HEK293 (cell line): ENCODE measurements around the gene ARMC12.
A peak's percentile ranks its signal among the peaks of the same experiment; 100 is the strongest.

Experiments
- EGR2 ChIP-seq: fragments of 450-650 bp; formaldehyde crosslinking; IDR thresholded peaks from 2 replicates; pipeline ENCODE4 v1.5.1; 2016; ENCODE audit warnings: low read depth, missing biosample characterization, missing genetic modification characterization
- GLI4 ChIP-seq: fragments of 450-650 bp; formaldehyde crosslinking; IDR thresholded peaks from 2 replicates; pipeline ENCODE4 v1.5.1; 2016; ENCODE audit warnings: missing biosample characterization, missing genetic modification characterization
- HOXC10 ChIP-seq: sonication (generic); formaldehyde crosslinking; IDR thresholded peaks from 2 replicates; pipeline ENCODE4 v1.8.1; 2023; ENCODE audit warnings: mild to moderate bottlenecking, missing genetic modification reagents
- KLF1 ChIP-seq: fragments of 450-650 bp; formaldehyde crosslinking; IDR thresholded peaks from 2 replicates; pipeline ENCODE4 v1.5.1; 2016; ENCODE audit warnings: missing biosample characterization, missing genetic modification characterization
- OSR2 ChIP-seq: fragments of 450-650 bp; formaldehyde crosslinking; IDR thresholded peaks from 2 replicates; pipeline ENCODE4 v1.5.1; 2016; ENCODE audit warnings: missing biosample characterization, missing genetic modification characterization
- SETDB1 ChIP-seq: IDR thresholded peaks from one replicate; pipeline ENCODE4 v1.6.1; 2017; ENCODE audit warnings: mild to moderate bottlenecking, low read length, moderate library complexity, mixed read lengths; ENCODE audit not compliant: insufficient read length
- SP7 ChIP-seq: fragments of 450-650 bp; formaldehyde crosslinking; IDR thresholded peaks from 2 replicates; pipeline ENCODE4 v1.5.1; 2016; ENCODE audit warnings: missing biosample characterization, missing genetic modification characterization
- ZBTB20 ChIP-seq: fragments of 450-650 bp; formaldehyde crosslinking; IDR thresholded peaks from 2 replicates; pipeline ENCODE4 v1.5.1; 2016; ENCODE audit warnings: missing biosample characterization, missing genetic modification characterization
- ZBTB21 ChIP-seq: fragments of 450-650 bp; formaldehyde crosslinking; IDR thresholded peaks from 2 replicates; pipeline ENCODE4 v1.5.1; 2017; ENCODE audit warnings: missing biosample characterization, missing genetic modification characterization
- ZBTB8A ChIP-seq: fragments of 450-650 bp; formaldehyde crosslinking; IDR thresholded peaks from 2 replicates; pipeline ENCODE4 v1.5.1; 2016; ENCODE audit warnings: missing biosample characterization, missing genetic modification characterization
- ZFHX2 ChIP-seq: fragments of 450-650 bp; formaldehyde crosslinking; conservative IDR thresholded peaks from 2 replicates; pipeline ENCODE4 v1.5.1; 2016; ENCODE audit warnings: missing biosample characterization, missing genetic modification characterization
- ZFP37 ChIP-seq: fragments of 450-650 bp; formaldehyde crosslinking; IDR thresholded peaks from 2 replicates; pipeline ENCODE4 v1.5.1; 2016; ENCODE audit warnings: missing biosample characterization, missing genetic modification characterization
- ZNF112 ChIP-seq: fragments of 450-650 bp; formaldehyde crosslinking; IDR thresholded peaks from 2 replicates; pipeline ENCODE4 v1.5.0; 2017; ENCODE audit warnings: missing biosample characterization, missing genetic modification characterization
- ZNF221 ChIP-seq: fragments of 450-650 bp; formaldehyde crosslinking; IDR thresholded peaks from 2 replicates; pipeline ENCODE4 v1.5.1; 2017; ENCODE audit warnings: missing biosample characterization, missing genetic modification characterization, borderline replicate concordance
- ZNF274 ChIP-seq, 2 experiments: fragments of 200-500 bp in 1 of 2; fragments of 450-650 bp in 1 of 2; sonication (Bioruptor generic) in 1 of 2; formaldehyde crosslinking in 1 of 2; IDR thresholded peaks; 2 replicates each; pipeline versions ENCODE4 v1.5.1 to v1.6.1; 2014 to 2016; ENCODE audit warnings: borderline replicate concordance in 1 of 2, inconsistent platforms in 1 of 2, low read length in 1 of 2, missing biosample characterization in 1 of 2, missing genetic modification characterization in 1 of 2
- ZNF292 ChIP-seq: fragments of 450-650 bp; formaldehyde crosslinking; IDR thresholded peaks from 2 replicates; pipeline ENCODE4 v1.5.1; 2016; ENCODE audit warnings: low read depth, missing biosample characterization, missing genetic modification characterization, borderline replicate concordance
- ZNF473 ChIP-seq: fragments of 450-650 bp; formaldehyde crosslinking; IDR thresholded peaks from 2 replicates; pipeline ENCODE4 v1.5.1; 2017; ENCODE audit warnings: missing biosample characterization, missing genetic modification characterization
- ZNF48 ChIP-seq: fragments of 450-650 bp; formaldehyde crosslinking; IDR thresholded peaks from 2 replicates; pipeline ENCODE4 v1.5.1; 2016; ENCODE audit warnings: missing biosample characterization, missing genetic modification characterization
- ZNF514 ChIP-seq: fragments of 450-650 bp; formaldehyde crosslinking; IDR thresholded peaks from 2 replicates; pipeline ENCODE4 v1.5.1; 2016; ENCODE audit warnings: missing biosample characterization, missing genetic modification characterization
- ZNF560 ChIP-seq: fragments of 450-650 bp; formaldehyde crosslinking; IDR thresholded peaks from 2 replicates; pipeline ENCODE4 v1.5.1; 2017; ENCODE audit warnings: missing biosample characterization, missing genetic modification characterization, borderline replicate concordance
- ZNF654 ChIP-seq: fragments of 450-650 bp; formaldehyde crosslinking; IDR thresholded peaks from 2 replicates; pipeline ENCODE4 v1.5.1; 2016; ENCODE audit warnings: low read depth, missing biosample characterization, missing genetic modification characterization
- ZNF701 ChIP-seq: fragments of 450-650 bp; formaldehyde crosslinking; IDR thresholded peaks from 2 replicates; pipeline ENCODE4 v1.5.1; 2016; ENCODE audit warnings: missing biosample characterization, missing genetic modification characterization
- ZNF791 ChIP-seq: fragments of 450-650 bp; formaldehyde crosslinking; IDR thresholded peaks from 2 replicates; pipeline ENCODE4 v1.5.1; 2016; ENCODE audit warnings: missing biosample characterization, missing genetic modification characterization
- TF ChIP-seq, protein P1 (sequence below): fragments of 450-650 bp; formaldehyde crosslinking; optimal IDR thresholded peaks from 2 replicates; pipeline ENCODE3; 2016; ENCODE audit warnings: missing biosample characterization, mild to moderate bottlenecking, missing genetic modification characterization
- TF ChIP-seq, protein P2 (sequence below): fragments of 450-650 bp; formaldehyde crosslinking; IDR thresholded peaks from 2 replicates; pipeline ENCODE4 v1.5.1; 2016; ENCODE audit warnings: missing biosample characterization, missing genetic modification characterization
- TF ChIP-seq, protein P3 (sequence below): fragments of 450-650 bp; IDR thresholded peaks from 2 replicates; pipeline ENCODE4 v1.5.1; 2018; ENCODE audit warnings: missing biosample characterization, mild to moderate bottlenecking, missing genetic modification characterization
- TF ChIP-seq, protein P4 (sequence below): fragments of 450-650 bp; formaldehyde crosslinking; IDR thresholded peaks from 2 replicates; pipeline ENCODE4; 2016; ENCODE audit warnings: missing biosample characterization, missing genetic modification characterization
- TF ChIP-seq, protein P5 (sequence below): fragments of 450-650 bp; formaldehyde crosslinking; IDR thresholded peaks from 2 replicates; pipeline ENCODE4 v1.5.1; 2016; ENCODE audit warnings: missing biosample characterization, missing genetic modification characterization
- TF ChIP-seq, protein P6 (sequence below): IDR thresholded peaks from 2 replicates; pipeline ENCODE4 v1.6.1; 2011; ENCODE audit warnings: mild to moderate bottlenecking, low read depth, low read length, borderline replicate concordance
- TF ChIP-seq, protein P7 (sequence below): fragments of 450-650 bp; formaldehyde crosslinking; IDR thresholded peaks from 2 replicates; pipeline ENCODE4 v1.5.1; 2016; ENCODE audit warnings: missing biosample characterization, missing genetic modification characterization

Gene ARMC12

DNA sequence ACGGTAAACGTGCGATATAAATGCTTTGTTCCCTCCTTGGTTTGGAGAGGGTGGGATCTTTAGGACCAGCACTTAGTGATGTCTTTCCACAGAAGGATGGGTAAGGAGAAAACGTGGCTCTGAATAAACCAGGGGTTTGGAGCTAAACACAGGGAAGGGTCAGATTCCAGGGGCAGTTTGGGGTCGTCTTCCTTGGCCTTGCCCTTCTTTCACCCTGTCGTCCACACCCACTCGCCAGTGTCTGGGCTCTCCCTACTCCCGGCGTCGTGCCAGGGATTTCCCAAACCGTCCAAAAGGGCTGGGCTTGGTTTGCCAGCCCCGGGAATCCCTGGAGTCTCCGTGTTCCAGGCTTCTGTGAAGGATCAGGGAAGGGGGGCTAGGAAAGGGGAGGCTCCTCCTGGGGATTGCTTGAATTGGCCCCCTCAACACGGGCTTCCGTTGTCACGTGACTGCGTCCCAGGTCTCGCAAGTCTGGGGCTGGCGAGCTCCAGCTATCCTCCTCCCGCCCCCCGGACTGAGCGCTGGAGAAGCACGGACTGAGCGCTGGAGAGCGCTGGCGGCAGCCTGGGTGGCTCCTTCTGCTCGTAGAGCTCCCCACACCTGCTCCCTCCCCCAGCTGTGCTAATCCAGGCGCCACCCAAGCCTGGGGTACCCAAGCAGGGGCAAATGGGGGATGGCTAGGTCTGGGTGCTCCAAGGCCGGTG lies 9.4 kb upstream of the ARMC12 start (continued):
- no peak for TF ChIP-seq SETDB1
- peak; percentile 66 for TF ChIP-seq OSR2 (tag by site-specific recombination)
- TF ChIP-seq, protein P1, sequence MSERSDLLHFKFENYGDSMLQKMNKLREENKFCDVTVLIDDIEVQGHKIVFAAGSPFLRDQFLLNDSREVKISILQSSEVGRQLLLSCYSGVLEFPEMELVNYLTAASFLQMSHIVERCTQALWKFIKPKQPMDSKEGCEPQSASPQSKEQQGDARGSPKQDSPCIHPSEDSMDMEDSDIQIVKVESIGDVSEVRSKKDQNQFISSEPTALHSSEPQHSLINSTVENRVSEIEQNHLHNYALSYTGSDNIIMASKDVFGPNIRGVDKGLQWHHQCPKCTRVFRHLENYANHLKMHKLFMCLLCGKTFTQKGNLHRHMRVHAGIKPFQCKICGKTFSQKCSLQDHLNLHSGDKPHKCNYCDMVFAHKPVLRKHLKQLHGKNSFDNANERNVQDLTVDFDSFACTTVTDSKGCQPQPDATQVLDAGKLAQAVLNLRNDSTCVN (tag by site-specific recombination), result no peak
- TF ChIP-seq, protein P2, sequence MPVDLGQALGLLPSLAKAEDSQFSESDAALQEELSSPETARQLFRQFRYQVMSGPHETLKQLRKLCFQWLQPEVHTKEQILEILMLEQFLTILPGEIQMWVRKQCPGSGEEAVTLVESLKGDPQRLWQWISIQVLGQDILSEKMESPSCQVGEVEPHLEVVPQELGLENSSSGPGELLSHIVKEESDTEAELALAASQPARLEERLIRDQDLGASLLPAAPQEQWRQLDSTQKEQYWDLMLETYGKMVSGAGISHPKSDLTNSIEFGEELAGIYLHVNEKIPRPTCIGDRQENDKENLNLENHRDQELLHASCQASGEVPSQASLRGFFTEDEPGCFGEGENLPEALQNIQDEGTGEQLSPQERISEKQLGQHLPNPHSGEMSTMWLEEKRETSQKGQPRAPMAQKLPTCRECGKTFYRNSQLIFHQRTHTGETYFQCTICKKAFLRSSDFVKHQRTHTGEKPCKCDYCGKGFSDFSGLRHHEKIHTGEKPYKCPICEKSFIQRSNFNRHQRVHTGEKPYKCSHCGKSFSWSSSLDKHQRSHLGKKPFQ, result no peak
- TF ChIP-seq, protein P3, sequence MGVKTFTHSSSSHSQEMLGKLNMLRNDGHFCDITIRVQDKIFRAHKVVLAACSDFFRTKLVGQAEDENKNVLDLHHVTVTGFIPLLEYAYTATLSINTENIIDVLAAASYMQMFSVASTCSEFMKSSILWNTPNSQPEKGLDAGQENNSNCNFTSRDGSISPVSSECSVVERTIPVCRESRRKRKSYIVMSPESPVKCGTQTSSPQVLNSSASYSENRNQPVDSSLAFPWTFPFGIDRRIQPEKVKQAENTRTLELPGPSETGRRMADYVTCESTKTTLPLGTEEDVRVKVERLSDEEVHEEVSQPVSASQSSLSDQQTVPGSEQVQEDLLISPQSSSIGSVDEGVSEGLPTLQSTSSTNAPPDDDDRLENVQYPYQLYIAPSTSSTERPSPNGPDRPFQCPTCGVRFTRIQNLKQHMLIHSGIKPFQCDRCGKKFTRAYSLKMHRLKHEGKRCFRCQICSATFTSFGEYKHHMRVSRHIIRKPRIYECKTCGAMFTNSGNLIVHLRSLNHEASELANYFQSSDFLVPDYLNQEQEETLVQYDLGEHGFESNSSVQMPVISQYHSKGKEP (tag by site-specific recombination), result no peak
- no peak for TF ChIP-seq ZBTB21
- TF ChIP-seq GLI4, result 0 out of 2 replicates have a peak, but pooled peaks have one; percentile 19
- 0 out of 2 replicates have a peak, but pooled peaks have one; percentile 29 for TF ChIP-seq ZFP37 (tag by site-specific recombination)
- TF ChIP-seq ZNF654 (tag by site-specific recombination), result no peak
- peak; percentile 78 for TF ChIP-seq SP7 (tag by site-specific recombination)
- TF ChIP-seq HOXC10 (CRISPR knock-in tag), result no peak
- no peak for TF ChIP-seq ZNF514 (tag by site-specific recombination)
- TF ChIP-seq, protein P4, sequence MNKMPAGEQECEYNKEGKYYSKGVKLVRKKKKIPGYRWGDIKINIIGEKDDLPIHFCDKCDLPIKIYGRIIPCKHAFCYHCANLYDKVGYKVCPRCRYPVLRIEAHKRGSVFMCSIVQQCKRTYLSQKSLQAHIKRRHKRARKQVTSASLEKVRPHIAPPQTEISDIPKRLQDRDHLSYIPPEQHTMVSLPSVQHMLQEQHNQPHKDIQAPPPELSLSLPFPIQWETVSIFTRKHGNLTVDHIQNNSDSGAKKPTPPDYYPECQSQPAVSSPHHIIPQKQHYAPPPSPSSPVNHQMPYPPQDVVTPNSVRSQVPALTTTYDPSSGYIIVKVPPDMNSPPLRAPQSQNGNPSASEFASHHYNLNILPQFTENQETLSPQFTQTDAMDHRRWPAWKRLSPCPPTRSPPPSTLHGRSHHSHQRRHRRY, result no peak
- TF ChIP-seq, protein P5, sequence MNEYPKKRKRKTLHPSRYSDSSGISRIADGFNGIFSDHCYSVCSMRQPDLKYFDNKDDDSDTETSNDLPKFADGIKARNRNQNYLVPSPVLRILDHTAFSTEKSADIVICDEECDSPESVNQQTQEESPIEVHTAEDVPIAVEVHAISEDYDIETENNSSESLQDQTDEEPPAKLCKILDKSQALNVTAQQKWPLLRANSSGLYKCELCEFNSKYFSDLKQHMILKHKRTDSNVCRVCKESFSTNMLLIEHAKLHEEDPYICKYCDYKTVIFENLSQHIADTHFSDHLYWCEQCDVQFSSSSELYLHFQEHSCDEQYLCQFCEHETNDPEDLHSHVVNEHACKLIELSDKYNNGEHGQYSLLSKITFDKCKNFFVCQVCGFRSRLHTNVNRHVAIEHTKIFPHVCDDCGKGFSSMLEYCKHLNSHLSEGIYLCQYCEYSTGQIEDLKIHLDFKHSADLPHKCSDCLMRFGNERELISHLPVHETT (tag by site-specific recombination), result no peak
- peak; percentile 97 for TF ChIP-seq ZFHX2 (tag by site-specific recombination)
- no peak for TF ChIP-seq ZNF701 (tag by site-specific recombination)
- TF ChIP-seq ZNF473 (tag by site-specific recombination), result no peak
- TF ChIP-seq ZBTB20 (tag by site-specific recombination), result peak; percentile 94
- no peak for TF ChIP-seq ZNF560 (tag by site-specific recombination)
- TF ChIP-seq ZNF112, result no peak
- TF ChIP-seq ZNF791 (tag by site-specific recombination), result no peak
- TF ChIP-seq ZNF48, result no peak
- TF ChIP-seq KLF1, result peak; percentile 23; the same call in 1 of the 2 replicates
- TF ChIP-seq ZNF274 (IDR thresholded peaks at IDR 0.05; ENCODE audit: low read length), result no peak
- no peak for TF ChIP-seq ZNF274 (tag by site-specific recombination; IDR thresholded peaks at IDR 0.05; ENCODE audit: borderline replicate concordance)
- peak; percentile 92 for TF ChIP-seq EGR2
- no peak for TF ChIP-seq ZNF221 (tag by site-specific recombination)
- TF ChIP-seq ZNF292 (tag by site-specific recombination), result no peak
- TF ChIP-seq, protein P6, sequence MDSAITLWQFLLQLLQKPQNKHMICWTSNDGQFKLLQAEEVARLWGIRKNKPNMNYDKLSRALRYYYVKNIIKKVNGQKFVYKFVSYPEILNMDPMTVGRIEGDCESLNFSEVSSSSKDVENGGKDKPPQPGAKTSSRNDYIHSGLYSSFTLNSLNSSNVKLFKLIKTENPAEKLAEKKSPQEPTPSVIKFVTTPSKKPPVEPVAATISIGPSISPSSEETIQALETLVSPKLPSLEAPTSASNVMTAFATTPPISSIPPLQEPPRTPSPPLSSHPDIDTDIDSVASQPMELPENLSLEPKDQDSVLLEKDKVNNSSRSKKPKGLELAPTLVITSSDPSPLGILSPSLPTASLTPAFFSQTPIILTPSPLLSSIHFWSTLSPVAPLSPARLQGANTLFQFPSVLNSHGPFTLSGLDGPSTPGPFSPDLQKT, result no peak
- 0 out of 2 replicates have a peak, but pooled peaks have one; percentile 83 for TF ChIP-seq ZBTB8A (tag by site-specific recombination)
- TF ChIP-seq, protein P7, sequence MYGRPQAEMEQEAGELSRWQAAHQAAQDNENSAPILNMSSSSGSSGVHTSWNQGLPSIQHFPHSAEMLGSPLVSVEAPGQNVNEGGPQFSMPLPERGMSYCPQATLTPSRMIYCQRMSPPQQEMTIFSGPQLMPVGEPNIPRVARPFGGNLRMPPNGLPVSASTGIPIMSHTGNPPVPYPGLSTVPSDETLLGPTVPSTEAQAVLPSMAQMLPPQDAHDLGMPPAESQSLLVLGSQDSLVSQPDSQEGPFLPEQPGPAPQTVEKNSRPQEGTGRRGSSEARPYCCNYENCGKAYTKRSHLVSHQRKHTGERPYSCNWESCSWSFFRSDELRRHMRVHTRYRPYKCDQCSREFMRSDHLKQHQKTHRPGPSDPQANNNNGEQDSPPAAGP, result peak; percentile 36; the same call in 1 of the 2 replicates
